GM18498 (cell line): Measurements from ENCODE around the gene TCEAL5.
"Not testable (repeated sequence)": the region's sequence is repeated elsewhere in the genome, so short reads cannot be mapped to it uniquely, and the experiment has no call there.

Source experiments
- ATAC-seq: cut with Tn5 transposase; IDR thresholded peaks from one replicate; pipeline ENCODE4 v1.9.1; 2021; ENCODE audit warnings: mild to moderate bottlenecking, moderate library complexity; ENCODE audit not compliant: unreplicated experiment

TCEAL5 gene

DNA sequence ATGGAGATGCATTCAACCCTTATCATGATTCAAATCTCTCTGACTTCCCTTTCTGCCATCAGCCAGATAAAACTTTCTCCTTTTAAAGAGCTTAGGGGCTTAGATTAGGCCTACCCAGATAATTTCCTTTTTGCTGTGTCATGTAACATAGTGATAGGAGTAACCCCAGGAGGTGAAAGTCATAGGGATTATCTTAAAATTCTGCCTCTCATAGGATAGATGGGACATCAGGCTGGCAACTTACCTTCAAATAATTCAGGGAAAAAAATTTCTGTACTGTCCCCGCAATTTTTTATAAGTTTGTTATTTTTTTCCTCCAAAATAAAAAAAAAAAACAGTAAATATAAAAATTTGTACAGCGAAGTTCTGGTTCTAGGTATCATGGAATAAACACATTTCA, 40.9 kb downstream of the TCEAL5 start:
- not testable (repeated sequence) for ATAC-seq

DNA sequence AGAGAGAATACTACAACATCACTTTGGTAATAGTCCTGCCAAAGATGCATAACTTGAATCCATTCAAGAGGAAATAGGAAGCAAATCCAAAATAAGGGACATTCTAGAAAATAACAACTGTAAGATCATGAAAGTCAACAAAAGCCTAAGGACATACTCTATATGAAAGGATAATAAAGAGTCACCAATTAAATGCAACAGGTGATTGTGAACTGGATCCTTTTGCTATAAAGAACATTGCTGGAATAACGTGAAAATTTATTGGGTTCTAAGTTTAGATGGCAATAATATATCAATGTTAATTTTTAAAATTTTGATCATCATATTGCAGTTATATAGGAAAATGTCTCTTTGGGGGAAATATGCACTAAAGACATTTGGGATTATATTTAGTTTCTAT, 41.7 kb downstream of the TCEAL5 start:
- no peak for ATAC-seq

DNA sequence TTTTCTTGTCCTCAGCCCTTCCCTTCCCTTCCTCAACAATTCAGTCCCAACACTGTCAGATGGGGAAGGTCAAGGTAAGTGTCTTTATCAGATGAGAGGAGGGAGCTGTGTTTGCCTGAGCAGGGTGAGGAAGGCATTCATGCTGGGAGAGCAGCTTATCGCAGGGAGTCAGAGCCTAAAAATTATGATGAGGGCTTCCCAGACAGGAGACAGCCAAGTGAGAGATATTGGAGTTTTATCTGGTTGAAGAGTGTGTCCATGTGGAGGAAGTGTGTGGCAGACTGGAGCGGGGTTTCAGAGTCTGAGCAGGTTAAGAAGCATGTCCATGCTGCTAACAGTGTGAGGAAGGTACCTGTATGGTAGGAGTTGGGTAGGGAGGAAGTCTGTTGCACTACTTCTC, 43.3 kb downstream of the TCEAL5 start:
- ATAC-seq: no peak

DNA sequence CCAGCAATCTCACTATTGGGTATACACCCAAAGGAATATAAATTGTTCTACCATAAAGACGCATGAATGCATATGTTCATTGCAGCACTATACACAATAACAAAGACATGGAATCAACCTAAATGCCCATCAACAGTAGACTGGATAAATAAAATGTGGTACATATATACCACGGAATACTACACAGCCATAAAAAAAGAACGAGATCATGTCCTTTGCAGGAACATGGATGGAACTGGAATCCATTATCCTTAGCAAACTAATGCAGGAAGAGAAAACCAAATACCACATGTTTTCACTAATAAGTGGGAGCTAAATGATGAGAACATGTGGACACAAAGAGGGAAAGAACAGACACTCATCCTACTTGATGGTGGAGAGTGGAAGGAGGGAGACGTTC, 50.6 kb downstream of the TCEAL5 start:
- ATAC-seq: not testable (repeated sequence)
